ENCODE measurements around the gene REC114.

The REC114 gene

DNA sequence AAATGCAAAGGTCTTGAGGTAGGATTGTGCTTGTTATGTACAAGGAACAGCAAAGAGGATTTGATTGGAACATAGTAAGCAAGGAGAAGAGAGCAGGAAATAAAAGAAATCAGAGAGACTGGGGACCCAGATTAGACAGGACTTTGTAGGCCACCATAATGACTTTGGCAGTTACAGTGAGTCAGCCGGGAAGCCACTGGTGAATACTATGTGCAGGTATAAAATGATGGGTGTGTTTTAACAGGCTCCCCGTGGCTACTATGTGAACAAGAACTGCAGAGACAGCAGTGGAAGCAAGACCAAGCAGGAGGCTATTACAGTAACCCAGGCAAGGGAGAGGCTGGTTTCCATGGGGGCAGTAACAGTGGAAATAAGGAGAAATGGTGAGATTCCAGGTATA lies 135.1 kb downstream of the REC114 start:
- no peak for DNase-seq (ENCODE audit: low read depth)

DNA sequence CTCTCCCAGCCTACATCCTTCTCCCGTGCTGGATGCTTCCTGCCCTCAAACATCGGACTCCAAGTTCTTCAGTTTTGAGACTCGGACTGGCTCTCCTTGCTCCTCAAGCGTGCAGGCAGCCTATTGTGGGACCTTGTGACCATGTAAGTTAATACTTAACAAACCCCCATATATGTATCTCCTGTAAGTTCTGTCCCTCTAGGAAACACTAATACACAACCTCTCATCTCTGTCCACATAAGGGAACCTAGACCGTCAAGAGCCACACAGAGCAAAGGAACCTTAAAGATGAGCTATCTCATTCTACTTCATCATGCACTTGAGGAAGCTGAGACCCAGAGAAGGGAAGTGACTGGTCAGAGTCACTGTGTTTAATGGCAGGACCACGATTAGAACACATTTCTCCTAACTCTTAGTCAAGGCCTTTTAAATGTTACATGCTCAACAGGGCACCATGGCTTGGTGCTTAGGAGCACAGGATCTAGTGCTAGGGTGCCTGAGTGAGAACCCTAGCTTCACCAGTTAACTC lies 140.0 kb downstream of the REC114 start:
- DNase-seq (ENCODE audit: low read depth), result no peak

DNA sequence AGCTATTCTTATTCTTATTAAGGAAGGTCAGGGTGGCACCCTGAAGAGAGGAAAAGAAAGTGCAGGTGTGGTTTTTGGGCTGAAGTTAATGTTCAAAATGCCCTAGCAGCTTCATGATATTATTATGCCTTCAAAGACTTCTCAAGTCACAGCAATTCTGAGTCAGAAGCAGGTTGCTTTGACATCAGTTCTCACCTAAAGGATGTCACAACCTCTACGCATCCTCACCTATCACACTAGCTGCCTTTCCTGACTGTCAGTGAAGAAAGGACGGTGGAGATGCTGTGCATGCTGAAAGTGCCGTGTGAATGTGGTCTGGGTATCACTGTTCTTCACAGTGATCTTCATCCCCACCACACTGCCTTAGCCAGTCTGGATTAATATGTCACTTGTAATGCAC lies 140.6 kb downstream of the REC114 start:
- DNase-seq (ENCODE audit: low read depth), result no peak

DNA sequence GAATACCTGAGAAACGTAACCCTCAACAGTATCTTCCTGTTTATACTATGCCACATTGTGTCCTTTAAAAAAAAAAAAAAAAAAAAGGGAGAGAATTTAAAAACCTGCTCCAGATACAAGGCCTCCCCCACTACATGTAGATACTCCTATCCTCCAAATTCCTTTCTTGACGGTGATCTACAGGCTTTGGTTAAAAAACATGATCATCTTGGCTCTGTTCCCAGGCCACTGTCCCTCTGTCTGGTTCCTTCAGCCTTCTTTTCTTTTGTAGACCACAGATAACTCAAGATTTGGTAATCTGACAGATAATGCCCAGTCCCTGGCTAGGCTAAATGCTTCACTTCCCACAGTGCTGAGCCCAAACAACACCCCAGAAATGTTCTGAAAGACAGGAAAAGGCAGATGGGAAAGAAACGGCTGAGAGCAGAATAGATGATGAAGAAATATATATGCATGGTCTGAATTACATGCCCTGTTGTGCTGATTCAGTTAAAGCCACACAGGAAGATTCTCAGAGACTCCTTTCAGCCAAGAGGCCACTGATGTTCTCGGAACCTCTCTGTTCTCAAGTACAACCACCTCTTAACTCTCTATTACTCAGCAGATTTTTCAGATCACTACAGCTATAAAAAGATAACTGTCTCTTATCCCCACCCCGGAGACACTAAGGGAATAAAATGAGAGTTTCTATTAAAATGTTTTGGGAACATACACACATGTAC lies 141.9 kb downstream of the REC114 start:
- DNase-seq (ENCODE audit: low read depth), result no peak

DNA sequence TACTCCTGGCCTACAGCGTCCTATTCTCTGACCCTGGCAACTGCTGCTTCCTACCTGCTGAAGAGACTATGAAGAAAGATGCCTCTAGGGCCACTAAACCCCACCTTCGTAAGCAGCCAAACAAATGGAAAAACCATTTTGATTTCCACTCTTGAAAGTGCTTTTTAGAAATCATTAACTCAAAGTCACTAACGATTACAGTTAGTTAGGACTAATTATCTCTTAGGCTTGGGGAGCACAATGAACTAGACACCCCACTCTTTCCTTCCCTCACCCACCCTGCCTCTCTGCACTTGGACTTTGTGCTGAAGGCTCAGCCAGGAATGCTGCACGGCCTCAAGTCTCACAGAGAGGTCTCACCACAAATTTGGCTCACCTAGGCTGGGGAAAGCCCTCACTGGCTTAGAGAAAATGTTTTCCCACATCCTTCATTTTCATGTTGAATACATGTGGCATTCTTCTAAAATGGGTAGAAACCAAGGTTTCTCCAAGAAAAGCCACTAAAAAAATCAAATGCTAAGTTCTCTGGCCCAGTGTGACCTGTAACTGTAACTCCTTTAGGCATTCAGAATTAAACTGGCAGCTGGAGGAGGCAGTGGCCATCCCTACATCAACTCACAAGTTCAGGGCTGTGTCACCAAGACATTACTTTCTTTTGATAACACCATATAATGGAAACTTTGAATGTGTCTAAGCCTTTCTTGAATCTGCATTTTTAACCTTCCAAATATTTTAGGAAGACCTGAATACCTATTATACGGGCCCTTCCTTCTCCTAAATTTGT lies 143.1 kb downstream of the REC114 start:
- no peak for DNase-seq (ENCODE audit: low read depth)

DNA sequence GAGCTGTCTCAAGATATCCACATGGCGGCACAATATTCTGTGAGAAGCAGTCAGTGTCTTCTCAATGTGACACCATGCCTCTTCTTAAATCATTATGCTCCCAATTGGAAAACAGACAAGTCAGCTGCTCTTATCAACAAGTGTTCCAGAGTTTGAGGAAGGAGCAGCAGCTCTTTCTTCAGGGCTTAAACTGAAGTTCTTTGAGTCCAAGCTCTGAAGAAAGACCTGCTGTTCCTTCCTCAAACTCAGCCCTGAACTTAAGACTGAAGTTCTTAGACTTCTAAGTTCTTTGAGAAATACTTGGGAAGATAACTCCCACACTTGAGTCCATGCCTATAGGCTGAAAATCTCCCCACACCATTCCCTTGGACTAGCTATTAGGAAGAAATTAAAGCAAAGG lies 146.8 kb downstream of the REC114 start:
- DNase-seq (ENCODE audit: low read depth), result no peak

DNA sequence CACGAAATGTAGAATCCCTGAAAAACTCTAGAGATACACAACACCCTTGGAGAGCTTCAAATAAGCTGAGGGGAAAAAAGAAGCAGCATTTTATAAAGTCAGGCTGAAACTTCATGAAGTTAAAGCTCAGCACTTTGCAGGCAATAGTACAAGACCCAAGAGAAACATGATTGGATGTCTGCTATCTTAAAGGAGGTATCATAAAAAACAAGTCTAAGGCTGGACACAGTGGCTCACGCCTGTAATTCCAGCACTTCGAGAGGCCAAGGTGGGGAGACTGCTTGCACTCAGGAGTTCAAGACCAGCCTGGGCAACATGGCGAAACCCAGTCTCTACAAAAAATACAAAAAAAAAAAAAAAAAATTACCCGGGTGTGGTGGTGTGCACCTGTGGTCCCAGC lies 147.3 kb downstream of the REC114 start:
- DNase-seq (ENCODE audit: low read depth), result no peak

DNA sequence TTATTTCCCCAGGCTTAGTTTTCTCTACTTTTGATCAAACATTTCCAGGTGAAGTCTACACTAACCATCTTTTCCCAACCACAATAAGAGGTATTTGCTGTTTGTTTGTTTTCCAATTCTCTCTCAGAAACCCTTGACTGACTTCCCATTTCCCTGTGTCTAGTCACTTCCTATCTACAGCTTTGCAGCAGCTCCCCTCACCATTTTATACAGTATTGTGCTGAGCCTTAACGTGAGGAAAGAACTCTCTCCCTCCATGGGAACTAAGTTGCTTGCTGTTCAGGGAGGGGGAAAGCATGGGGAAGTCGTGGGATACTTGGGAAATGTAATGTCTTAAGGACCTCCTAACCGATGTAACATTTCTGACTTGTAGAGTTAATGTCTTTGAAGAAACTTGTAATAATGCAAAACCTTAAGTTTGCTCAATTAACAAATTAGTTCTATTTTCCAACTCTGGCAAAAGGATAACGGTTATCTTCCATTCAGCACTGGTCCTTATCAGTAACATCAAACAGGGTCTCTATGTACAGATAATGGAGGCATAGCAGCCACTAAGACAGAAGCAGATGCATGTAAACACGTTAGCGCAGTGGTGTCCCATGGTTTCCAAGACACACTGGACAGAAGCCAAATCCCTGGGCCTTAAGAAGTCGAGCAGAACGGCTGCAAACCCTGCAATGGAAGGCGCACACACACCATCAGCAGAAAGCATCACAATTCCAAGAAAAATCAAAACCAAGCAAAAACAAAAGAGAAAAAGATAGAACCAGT lies 150.5 kb downstream of the REC114 start:
- no peak for DNase-seq (ENCODE audit: low read depth)

DNA sequence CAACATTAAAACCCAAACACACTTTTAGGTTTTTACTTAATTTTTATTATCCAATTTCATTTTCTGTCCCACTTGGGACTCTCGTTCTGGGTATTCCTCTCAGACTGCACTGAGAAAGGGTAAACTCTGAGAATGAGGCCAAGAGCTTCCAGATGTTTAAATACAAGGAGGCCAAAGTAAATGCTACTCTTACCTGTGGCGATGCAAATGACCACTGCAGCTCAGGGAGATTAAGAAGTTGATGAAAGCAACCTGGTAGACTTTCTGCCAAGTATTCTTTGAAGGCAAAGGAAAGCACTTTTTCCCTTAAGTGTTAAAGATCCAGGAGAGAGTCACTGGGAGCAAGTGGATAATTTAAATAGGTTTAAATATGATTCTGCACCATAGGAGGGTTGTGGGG lies 151.1 kb downstream of the REC114 start:
- no peak for DNase-seq (ENCODE audit: low read depth)

DNA sequence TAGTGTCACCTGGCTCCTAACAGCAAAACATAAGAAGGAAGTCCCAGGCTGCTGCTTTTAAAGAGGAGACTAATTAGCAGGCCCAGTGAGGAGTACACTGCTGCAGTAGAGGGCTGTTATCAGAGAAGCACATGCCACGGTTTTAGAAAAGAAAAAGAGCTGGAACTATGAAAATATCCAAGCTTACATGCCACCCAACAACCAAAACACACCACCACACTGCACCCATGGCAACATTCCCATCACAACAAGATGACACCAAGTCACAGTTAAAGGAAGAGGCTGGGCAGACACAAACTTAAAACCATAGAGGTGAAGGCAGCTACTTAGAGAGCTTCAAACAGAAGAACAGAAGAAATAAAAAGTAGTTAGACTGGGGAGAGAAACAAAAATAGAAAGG lies 153.2 kb downstream of the REC114 start:
- no peak for DNase-seq (ENCODE audit: low read depth)

DNA sequence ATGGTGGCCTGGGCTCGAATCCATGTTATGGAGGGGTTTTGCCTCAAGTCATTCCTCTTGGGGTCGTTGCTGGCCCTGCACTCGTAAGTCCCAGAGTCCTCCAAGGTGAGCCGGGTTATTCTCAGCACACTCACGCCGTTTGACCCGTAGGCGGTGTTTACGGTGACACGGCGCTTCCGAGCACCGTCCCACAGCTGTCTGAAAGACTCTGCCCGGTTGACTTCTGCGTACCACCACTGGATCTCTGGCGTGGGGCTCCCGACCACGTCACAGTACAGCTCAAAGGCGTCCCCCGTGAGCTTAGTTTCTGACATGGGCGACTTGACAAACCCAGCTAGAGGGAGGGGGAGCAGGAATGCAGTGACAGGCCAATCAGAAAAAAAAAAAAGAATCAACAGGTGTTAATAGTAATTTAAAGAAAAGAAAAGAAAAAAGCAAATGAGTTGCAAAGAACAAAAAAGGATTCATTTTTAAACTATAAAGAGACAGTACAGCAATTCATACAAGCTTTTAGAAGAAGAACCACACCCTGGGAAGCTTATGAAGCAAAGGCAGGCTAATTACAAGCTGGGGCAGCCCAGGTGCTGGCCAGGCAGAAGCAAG lies 154.2 kb downstream of the REC114 start:
- no peak for DNase-seq (ENCODE audit: low read depth)

DNA sequence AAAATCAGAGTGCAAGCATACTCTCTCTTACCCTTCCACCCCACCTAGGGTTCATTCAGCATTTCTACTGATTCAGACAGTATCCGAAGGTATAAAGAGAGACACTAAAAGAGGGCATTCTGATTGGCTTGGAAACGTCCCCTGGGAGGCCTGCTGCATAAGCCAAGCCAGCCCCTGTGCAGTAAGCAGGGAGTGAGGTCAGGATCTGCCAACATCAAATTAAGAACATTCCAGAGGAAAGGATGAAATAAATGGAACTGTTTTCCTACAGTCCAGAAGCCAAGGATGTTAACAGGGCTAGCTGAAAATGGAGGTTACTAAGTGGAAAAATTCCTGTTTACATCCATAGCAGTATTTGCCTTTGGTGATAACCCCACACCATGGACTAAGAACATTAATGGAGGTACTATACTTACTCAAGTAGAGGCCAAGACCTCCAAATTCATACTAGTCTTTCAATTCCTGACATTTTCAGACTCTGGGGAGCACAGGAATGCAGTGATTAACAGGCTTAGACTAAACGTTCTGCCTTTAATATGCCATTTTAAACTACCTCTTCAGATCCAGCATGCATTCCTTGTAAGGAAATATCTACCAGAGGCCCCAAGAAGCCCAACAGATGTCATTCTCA lies 155.7 kb downstream of the REC114 start:
- DNase-seq (ENCODE audit: low read depth), result no peak

DNA sequence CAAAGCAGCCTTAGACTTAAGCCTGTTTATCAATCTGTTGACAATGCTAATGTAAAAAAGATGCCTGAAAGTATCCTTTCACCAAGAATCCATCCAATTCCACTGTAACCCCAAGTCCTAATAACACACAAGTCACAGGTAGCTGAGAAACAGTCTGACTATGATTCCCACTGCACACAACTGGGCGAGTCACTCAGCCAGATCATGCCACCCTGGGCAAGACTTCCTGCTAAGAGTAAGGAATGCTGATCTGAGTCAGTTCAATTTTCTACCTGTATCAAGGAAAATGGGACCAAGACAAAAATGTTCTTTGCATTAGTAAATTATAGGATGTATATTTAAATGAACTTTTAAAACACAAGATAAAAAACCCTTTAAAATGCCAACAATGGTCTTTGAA lies 157.0 kb downstream of the REC114 start:
- DNase-seq (ENCODE audit: low read depth), result no peak

DNA sequence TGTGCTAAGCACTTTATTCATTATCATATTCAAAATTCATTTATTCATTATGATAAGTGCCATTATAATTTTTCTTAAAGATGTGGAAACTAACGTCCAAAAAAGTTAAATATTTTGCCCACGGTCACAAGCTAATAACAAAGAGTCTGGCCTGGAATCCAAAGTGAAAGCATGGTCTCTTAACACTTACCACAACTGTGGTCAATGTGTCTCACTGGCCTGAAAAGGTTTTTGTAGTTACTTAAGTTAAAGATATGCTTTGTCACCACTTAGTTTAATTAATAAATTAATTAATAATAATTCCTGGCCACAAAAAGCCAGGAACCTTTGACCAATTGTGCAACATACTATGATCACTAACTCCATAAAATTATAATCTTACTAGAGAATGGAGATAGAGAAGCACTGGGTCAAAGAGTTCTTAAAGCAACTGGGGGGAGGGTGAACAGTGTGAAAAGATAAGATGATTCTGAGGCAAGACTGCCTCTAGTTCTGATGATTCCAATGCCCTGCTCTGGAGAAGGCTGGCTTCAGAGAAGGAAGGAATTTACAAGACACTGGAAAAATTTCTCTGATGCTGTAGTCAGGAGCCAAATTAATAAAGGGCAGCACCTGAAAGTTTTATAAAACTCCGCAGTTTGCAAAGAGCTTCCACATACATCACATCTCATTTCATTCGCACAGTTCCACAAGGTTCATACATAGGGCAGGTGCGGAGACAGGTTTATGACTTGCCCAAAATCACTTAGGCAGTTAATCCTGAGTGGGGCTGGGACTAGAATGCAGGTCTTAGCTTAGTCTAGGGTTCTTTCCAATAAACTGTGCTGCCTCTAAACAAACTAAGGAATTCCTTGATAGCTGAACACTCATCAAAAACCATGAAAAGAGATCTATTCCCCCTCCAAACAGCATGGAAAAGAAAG lies 157.7 kb downstream of the REC114 start:
- DNase-seq (ENCODE audit: low read depth), result no peak

DNA sequence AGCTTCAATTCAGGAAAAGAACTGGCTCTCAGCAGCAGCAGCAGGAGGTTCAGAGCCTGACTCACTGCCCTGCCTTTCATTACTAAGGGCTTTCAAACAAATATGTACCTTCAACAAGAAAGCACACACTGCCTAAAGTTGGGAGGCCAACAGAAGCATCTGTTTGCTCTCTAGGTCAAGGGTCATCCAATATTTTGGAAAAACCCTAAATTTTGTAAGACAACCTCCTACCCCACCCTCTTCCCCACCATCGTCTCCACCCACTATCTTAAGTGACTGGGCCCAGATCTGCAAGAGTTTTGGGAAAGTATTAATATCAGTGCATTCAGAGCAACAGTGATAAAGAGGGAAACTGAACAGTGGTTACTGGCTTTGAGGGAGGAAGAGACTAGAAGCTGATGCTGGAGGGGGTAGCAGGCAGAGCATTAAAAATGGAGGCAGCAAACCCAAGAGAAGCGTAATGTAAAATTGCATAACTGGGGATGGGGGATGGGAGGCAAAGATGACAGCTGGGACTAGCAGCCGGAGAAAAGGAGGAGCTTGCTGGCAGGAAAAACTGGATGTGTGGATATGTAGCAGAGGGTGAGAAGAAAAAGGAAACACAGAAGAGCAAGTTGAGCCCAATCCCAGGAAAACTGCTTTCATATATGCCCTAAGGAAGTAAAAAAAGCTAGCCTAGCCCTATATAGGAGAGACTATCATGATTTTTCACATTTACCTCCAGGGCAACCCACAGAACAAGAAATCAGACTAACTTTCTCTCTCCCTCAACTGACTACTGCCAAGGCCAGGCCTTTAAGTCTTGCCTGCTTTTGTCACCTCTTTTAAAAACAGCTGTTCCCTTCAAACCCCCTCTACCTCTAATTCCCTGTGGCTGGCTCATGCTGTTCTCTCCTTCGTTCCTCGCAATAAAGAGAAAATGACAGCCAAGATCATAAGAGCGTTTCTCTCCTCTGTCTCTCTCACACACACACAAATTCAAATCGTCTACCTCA lies 158.8 kb downstream of the REC114 start:
- DNase-seq (ENCODE audit: low read depth), result no peak

DNA sequence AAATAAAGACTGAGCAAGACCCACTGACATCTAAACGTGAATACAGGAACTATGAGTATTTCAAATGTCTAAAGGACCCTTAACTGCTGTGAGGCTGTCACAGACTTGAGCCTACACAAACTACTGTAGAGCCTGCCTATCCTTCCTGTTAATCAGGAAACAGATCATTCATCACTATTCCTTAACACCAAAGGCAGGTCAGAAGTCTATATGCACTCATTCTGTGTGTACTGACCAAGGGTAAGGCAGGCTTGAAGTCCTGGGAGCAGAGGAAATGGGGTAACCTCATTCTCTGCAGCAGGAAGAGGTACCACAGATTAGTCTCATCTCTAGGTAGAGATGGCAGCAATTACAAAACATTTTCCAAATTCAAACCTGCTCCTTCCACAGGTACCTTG lies 159.5 kb downstream of the REC114 start:
- DNase-seq (ENCODE audit: low read depth), result no peak

DNA sequence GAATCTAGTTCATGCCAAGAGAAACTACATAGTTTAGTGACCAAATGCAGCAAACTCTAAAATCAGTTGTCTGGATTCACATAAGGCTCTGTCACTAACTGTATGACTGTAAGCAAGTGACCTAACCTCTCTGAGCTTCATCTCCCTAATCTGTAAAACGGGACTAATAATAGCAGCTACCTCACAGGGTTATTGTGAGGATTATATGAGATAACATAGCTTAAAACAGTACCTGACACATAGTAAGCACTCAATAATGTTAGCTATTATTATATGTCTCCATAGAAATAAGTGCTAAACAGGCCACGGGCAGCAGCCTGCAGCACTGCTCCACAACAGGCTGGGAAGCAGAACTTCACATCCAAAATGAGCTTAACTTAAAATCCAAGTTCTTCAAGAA lies 160.0 kb downstream of the REC114 start:
- DNase-seq (ENCODE audit: low read depth), result no peak

DNA sequence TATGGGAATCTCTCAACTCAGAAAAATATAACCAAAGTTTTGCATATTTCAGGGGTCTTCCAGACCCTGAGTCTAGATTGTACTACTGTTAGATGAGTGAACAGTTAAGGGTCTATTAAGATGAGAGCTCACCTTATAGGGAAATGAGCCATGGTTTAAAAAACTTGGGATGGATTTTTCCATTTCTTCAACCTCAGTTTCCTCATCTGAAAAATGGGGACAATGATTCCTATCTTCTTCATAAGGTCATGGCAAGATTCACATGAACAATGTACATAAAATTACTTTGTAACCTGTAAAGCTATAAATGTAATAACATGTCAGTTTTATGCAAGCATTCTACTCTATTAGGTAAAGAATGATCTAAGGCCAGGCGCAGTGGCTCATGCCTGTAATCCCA lies 161.5 kb downstream of the REC114 start:
- no peak for DNase-seq (ENCODE audit: low read depth)

DNA sequence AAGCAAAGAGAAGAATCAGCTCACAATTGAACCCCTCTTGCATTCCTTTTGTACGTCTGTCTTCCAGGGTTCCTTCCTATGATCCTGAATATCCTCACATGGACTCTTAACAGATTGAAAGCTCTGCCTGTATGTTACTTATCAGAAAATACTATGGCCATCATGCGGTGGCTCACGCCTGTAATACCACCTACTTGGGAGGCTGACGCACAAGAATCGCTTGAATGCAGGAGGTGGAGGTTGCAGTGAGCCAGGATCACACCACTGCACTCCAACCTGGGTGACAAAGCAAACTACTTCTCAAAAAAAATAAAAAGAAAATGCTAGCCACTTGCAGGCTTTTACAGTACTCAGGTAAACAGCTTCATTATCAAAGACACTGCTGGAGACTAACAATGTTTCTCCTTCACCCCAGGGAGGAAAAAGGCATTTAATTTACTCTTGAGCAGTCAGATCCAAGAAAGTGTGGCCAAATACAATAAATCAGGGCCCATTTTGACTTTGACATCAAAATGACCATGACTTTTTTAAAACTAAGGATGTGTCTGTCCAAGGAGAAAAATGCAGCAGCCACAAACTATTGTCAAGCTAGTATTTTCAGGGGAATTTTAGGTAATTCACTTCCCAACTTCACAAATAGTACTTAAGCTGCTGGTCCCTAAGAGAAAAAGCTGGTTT lies 162.9 kb downstream of the REC114 start:
- no peak for DNase-seq (ENCODE audit: low read depth)

All from activated T-cell treated with anti-CD3 and anti-CD28 coated beads for 1 hour (primary cell).